PC-3 (cell line): ENCODE measurements around the gene TTC33. TPM values are rescaled to one million over a fixed set of nuclear protein-coding genes. Genes with fewer than 3 reads are reported as not detected.
"Not testable (repeated sequence)": the region's sequence is repeated elsewhere in the genome, so short reads cannot be mapped to it uniquely, and the experiment has no call there.

Source experiments
- ATAC-seq: fragments of 200-7000 bp; cut with Tn5 transposase; 2 replicates; pipeline ENCODE4 v1.9.1; 2020; ENCODE audit warnings: mild to moderate bottlenecking, moderate library complexity
- BruUV-seq: library from RNA; stranded (reverse); fragments of 400-500 nt; replicated peaks from 2 replicates; lab custom pipeline; 2021; lab: Mats Ljungman, UMichigan
- CTCF ChIA-PET: fragments of 300-600 bp; sonication (Branson Sonifier 250); formaldehyde crosslinking; loops from one replicate; lab custom pipeline; 2022; ENCODE audit warnings: antibody characterized with exemption; lab: Charles Lee
- POLR2A ChIA-PET: fragments of 300-600 bp; sonication (Branson Sonifier 250); formaldehyde crosslinking; loops from one replicate; lab custom pipeline; 2022; ENCODE audit warnings: antibody characterized with exemption; ENCODE audit not compliant: unreplicated experiment; lab: Charles Lee
- DNase-seq: peaks from one replicate; pipeline ENCODE4 v3.0.0-alpha.2; 2015
- H2AFZ ChIP-seq: fragments of 300-600 bp; sonication (generic); 2 replicates; pipeline ENCODE4 v1.6.0; 2016; ENCODE audit warnings: antibody characterized with exemption, low read length
- H3F3A ChIP-seq: fragments of 300-600 bp; sonication (generic); one replicate; pipeline ENCODE4 v1.6.0; 2017; ENCODE audit warnings: antibody characterized with exemption, low read length, control low read depth, mild to moderate bottlenecking; ENCODE audit not compliant: unreplicated experiment
- H3K27ac ChIP-seq: fragments of 300-600 bp; sonication (generic); 2 replicates; pipeline ENCODE4 v1.5.1; 2016; ENCODE audit warnings: mild to moderate bottlenecking, low read length
- H3K27me3 ChIP-seq: fragments of 300-600 bp; sonication (generic); 2 replicates; pipeline ENCODE4 v1.6.1; 2016; ENCODE audit warnings: low read length, mixed read lengths
- H3K36me3 ChIP-seq: fragments of 300-600 bp; sonication (generic); 2 replicates; pipeline ENCODE4 v1.6.1; 2016; ENCODE audit warnings: low read depth, mixed run types, low read length, mixed read lengths
- H3K4me1 ChIP-seq: fragments of 300-600 bp; sonication (generic); 2 replicates; pipeline ENCODE4 v1.5.1; 2016; ENCODE audit warnings: low read length; ENCODE audit not compliant: insufficient read depth
- H3K4me2 ChIP-seq: fragments of 300-600 bp; sonication (generic); 2 replicates; pipeline ENCODE4 v1.6.0; 2016; ENCODE audit warnings: low read length
- H3K4me3 ChIP-seq: fragments of 300-600 bp; sonication (generic); 2 replicates; pipeline ENCODE4 v1.5.1; 2016; ENCODE audit warnings: mild to moderate bottlenecking, low read length, mixed read lengths
- H3K79me2 ChIP-seq: fragments of 300-600 bp; sonication (generic); 2 replicates; pipeline ENCODE4 v1.6.1; 2017; ENCODE audit warnings: low read length, mixed read lengths
- H3K9ac ChIP-seq: fragments of 300-600 bp; sonication (generic); 2 replicates; pipeline ENCODE4 v1.6.0; 2016; ENCODE audit warnings: mild to moderate bottlenecking, low read length
- H3K9me2 ChIP-seq: fragments of 300-600 bp; sonication (generic); replicated peaks from 2 replicates; pipeline ENCODE4 v1.6.1; 2016; ENCODE audit warnings: mixed run types, low read length, mixed read lengths
- H3K9me3 ChIP-seq: fragments of 300-600 bp; sonication (generic); 2 replicates; pipeline ENCODE4 v1.6.1; 2016; ENCODE audit warnings: low read length, mixed read lengths
- H4K20me1 ChIP-seq: fragments of 300-600 bp; sonication (generic); 2 replicates; pipeline ENCODE4 v1.6.1; 2016; ENCODE audit warnings: low read length, mixed read lengths
- EZH2 ChIP-seq: fragments of 300-600 bp; sonication (generic); IDR thresholded peaks from one replicate; pipeline ENCODE4 v1.6.1; 2017; ENCODE audit warnings: antibody characterized with exemption, mild to moderate bottlenecking, low read length; ENCODE audit not compliant: unreplicated experiment
- EZH2phosphoT487 ChIP-seq: fragments of 300-600 bp; sonication (generic); IDR thresholded peaks from 2 replicates; pipeline ENCODE4 v1.6.1; 2018; ENCODE audit warnings: mild to moderate bottlenecking, antibody characterized with exemption, low read length, borderline replicate concordance
- intact Hi-C: fragments of 100-400 bp; cut with micrococcal nuclease; formaldehyde crosslinking; loops from 2 replicates; pipeline ENCODE4 v1.9.0; 2023
- total RNA-seq: library from RNA; depleted of rRNA; stranded (reverse); fragments of >200 nt; gene quantifications from 2 replicates; pipeline ENCODE4 v1.2.3, GENCODE V29; 2014
- TF ChIP-seq, protein P1 (sequence below): fragments of 300-600 bp; sonication (generic); conservative IDR thresholded peaks from 2 replicates; pipeline ENCODE4 v1.5.1; 2017; ENCODE audit warnings: antibody characterized with exemption, low read depth, mild to moderate bottlenecking, low read length

Gene TTC33
- total RNA-seq, 1 experiment from 2014 or later: 9.0 TPM

- no peaks in the 10 kb centered on the region for H3K9me3 ChIP-seq
- H2AFZ ChIP-seq: no peak overlapping the region
- ATAC-seq: no peak
- H3K9ac ChIP-seq: no peak overlapping the region
- intact Hi-C loops: no loop called here
- no peaks in the 10 kb centered on the region for H3K9me2 ChIP-seq
- no peak for DNase-seq
- H3K4me3 ChIP-seq: no peak overlapping the region
- TF ChIP-seq, protein P1, sequence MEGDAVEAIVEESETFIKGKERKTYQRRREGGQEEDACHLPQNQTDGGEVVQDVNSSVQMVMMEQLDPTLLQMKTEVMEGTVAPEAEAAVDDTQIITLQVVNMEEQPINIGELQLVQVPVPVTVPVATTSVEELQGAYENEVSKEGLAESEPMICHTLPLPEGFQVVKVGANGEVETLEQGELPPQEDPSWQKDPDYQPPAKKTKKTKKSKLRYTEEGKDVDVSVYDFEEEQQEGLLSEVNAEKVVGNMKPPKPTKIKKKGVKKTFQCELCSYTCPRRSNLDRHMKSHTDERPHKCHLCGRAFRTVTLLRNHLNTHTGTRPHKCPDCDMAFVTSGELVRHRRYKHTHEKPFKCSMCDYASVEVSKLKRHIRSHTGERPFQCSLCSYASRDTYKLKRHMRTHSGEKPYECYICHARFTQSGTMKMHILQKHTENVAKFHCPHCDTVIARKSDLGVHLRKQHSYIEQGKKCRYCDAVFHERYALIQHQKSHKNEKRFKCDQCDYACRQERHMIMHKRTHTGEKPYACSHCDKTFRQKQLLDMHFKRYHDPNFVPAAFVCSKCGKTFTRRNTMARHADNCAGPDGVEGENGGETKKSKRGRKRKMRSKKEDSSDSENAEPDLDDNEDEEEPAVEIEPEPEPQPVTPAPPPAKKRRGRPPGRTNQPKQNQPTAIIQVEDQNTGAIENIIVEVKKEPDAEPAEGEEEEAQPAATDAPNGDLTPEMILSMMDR: no peak
- TF ChIP-seq EZH2 (no peak), EZH2phosphoT487 (no peak)
- H4K20me1 ChIP-seq: no peaks in the 10 kb centered on the region
- ChIA-PET CTCF (no interaction called here), POLR2A (no interaction called here)
- H3K27ac ChIP-seq: no peak overlapping the region
- H3K4me1 ChIP-seq: no peaks in the 10 kb centered on the region
- no peaks in the 10 kb centered on the region for H3K79me2 ChIP-seq
- no TSS peak for BruUV-seq
- no peaks in the 10 kb centered on the region for H3K36me3 ChIP-seq
- no peaks in the 10 kb centered on the region for H3F3A ChIP-seq
- H3K27me3 ChIP-seq: no peaks in the 10 kb centered on the region
- H3K4me2 ChIP-seq: no peak overlapping the region
Measured at GRCh38 chr5:40660751-40661150, 95.0 kb downstream of the TTC33 start.

DNA sequence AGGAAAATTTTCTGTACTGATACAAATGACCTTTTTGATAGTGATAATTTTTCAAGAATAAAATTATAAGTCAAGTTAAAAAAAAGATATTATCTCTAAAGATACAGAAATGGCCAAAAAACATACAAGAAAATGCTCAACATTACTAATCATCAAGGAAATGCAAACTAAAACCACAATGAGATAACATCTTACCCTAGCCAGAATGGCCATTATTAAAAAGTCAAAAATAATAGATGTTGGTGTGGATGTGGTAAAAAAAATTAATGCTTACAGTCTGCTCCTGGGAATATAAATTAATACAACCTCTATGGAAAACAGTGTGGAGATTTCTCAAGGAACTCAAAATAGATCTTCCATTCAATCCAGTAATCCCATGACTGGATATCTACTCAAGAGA, 99.0 kb downstream of the TTC33 start:
- CTCF ChIA-PET: no interaction called here
- no peak for ATAC-seq
- no TSS peak for BruUV-seq

GRCh38 chr5:40656091-40656490, 99.7 kb downstream of the TTC33 start:
- H3K4me1 ChIP-seq, H2AFZ ChIP-seq, H3K9ac ChIP-seq, CTCF ChIA-PET, H3K27me3 ChIP-seq, H3K79me2 ChIP-seq, H3F3A ChIP-seq, H3K9me2 ChIP-seq, POLR2A ChIA-PET, H3K4me2 ChIP-seq, intact Hi-C loops, BruUV-seq, H4K20me1 ChIP-seq, H3K4me3 ChIP-seq, H3K9me3 ChIP-seq, H3K27ac ChIP-seq, H3K36me3 ChIP-seq, DNase-seq: not testable (repeated sequence)
- peak; percentile 22 for ATAC-seq

More for the DNA sequence above, 99.0 kb downstream of the TTC33 start:
- Histone ChIP-seq H3K36me3 (no peaks in the 10 kb centered on the region), H3K4me1 (no peaks in the 10 kb centered on the region; the same call in 1 of the 2 replicates), H3K27me3 (no peaks in the 10 kb centered on the region), H3K9me2 (no peaks in the 10 kb centered on the region), H3K27ac (no peak overlapping the region), H2AFZ (no peak overlapping the region), H3K4me2 (no peak overlapping the region), H4K20me1 (no peaks in the 10 kb centered on the region), H3K9me3 (no peaks in the 10 kb centered on the region), H3F3A (no peaks in the 10 kb centered on the region), H3K4me3 (no peak overlapping the region), H3K79me2 (no peaks in the 10 kb centered on the region), H3K9ac (no peak overlapping the region)
- no peak for DNase-seq
- TF ChIP-seq EZH2 (no peak), EZH2phosphoT487 (no peak)
- TF ChIP-seq, protein P1: no peak
- POLR2A ChIA-PET: no interaction called here
- intact Hi-C loops: no loop called here
